RWPE1 (cell line): ENCODE results near the gene NRAP.

ENCODE experiments used
- CTCF ChIA-PET: fragments of 350-600 bp; sonication (Branson Sonifier 250); formaldehyde crosslinking; extraction: SDS; loops from one replicate; lab custom pipeline; 2021; lab: Yijun Ruan, JAX
- POLR2A ChIA-PET: fragments of 400-600 bp; formaldehyde crosslinking; extraction: SDS; loops from one replicate; lab custom pipeline; 2020; ENCODE audit warnings: antibody characterized with exemption; ENCODE audit not compliant: low non-redundant PET; lab: Yijun Ruan, JAX
- DNase-seq: peaks from one replicate; pipeline ENCODE4 v3.0.0; 2012; ENCODE audit warnings: low spot score
- H3K27ac ChIP-seq: fragments of 450-650 bp; 2 replicates; pipeline ENCODE4 v1.5.1; 2017
- TF ChIP-seq, protein P1 (sequence below): fragments of 450-650 bp; conservative IDR thresholded peaks from 2 replicates; pipeline ENCODE4 v1.5.1; 2017; ENCODE audit warnings: low read depth, mild to moderate bottlenecking

Gene NRAP

DNA sequence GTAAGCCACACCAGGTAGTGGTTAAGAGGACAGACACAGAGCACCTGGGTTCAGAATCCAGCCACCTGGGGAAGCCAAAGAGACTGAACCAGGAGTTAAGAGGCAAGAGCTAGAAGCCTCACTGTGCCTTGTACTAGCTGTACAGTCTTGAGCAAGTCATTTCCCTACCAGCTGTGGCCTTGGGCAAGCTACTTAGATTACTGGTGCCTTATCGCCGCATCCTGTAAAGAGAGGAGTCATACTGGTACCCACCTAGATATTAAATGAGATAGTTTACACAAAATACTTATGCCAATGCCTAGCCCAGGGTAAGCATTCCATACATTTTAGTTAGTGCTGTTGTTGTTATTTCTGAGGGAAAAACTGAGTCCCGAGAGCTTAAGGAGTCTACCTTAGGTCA, 63.3 kb downstream of the NRAP start:
- H3K27ac ChIP-seq = no peak overlapping the region
- TF ChIP-seq, protein P1, sequence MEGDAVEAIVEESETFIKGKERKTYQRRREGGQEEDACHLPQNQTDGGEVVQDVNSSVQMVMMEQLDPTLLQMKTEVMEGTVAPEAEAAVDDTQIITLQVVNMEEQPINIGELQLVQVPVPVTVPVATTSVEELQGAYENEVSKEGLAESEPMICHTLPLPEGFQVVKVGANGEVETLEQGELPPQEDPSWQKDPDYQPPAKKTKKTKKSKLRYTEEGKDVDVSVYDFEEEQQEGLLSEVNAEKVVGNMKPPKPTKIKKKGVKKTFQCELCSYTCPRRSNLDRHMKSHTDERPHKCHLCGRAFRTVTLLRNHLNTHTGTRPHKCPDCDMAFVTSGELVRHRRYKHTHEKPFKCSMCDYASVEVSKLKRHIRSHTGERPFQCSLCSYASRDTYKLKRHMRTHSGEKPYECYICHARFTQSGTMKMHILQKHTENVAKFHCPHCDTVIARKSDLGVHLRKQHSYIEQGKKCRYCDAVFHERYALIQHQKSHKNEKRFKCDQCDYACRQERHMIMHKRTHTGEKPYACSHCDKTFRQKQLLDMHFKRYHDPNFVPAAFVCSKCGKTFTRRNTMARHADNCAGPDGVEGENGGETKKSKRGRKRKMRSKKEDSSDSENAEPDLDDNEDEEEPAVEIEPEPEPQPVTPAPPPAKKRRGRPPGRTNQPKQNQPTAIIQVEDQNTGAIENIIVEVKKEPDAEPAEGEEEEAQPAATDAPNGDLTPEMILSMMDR = no peak
- no peak for DNase-seq
- POLR2A ChIA-PET = no interaction called here
- CTCF ChIA-PET = no interaction called here

GRCh38 chr10:113594652-113595051, 69.2 kb downstream of the NRAP start:
- ChIA-PET CTCF (interaction anchor here (0.6 to 0.7 kb wide), 2 partner anchors 276 to 752 kb away, joined by 3 read pairs; no protein-coding TSS in a partner anchor), POLR2A (no interaction called here)

DNA sequence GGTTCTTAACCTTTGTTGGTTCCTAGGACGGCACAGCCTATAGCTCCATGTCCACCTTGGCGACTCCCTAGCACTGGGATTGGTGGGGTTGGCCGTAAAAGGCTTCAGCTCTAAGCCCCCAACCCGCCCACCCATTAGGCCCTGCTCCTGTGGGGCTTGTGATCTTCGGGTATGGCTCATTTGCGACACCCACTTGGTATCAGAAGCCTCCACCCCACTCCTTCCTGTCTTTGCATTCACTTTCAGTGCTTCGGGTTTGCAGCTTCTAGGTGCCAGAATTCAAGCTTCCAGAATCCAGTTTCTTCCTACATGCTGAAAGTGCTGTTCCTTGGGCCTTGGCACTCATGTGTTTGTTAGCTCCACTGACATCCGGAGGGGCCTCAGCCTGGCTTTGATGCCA, 71.5 kb downstream of the NRAP start:
- no peak overlapping the region for H3K27ac ChIP-seq
- CTCF ChIA-PET = no interaction called here
- TF ChIP-seq, protein P1 = no peak

More at GRCh38 chr10:113594652-113595051, 69.2 kb downstream of the NRAP start:
- DNase-seq = no peak
- no peak overlapping the region for H3K27ac ChIP-seq
- TF ChIP-seq, protein P1 = no peak

GRCh38 chr10:113590581-113590980, 73.3 kb downstream of the NRAP start:
- TF ChIP-seq, protein P1 = no peak
- ChIA-PET CTCF (interaction anchor here (0.6 kb wide), 1 partner anchor 26 kb away, joined by 3 read pairs; no protein-coding TSS in a partner anchor), POLR2A (no interaction called here)
- H3K27ac ChIP-seq = no peak overlapping the region
- DNase-seq = no peak

More for the DNA sequence above, 71.5 kb downstream of the NRAP start:
- POLR2A ChIA-PET = no interaction called here
- no peak for DNase-seq

DNA sequence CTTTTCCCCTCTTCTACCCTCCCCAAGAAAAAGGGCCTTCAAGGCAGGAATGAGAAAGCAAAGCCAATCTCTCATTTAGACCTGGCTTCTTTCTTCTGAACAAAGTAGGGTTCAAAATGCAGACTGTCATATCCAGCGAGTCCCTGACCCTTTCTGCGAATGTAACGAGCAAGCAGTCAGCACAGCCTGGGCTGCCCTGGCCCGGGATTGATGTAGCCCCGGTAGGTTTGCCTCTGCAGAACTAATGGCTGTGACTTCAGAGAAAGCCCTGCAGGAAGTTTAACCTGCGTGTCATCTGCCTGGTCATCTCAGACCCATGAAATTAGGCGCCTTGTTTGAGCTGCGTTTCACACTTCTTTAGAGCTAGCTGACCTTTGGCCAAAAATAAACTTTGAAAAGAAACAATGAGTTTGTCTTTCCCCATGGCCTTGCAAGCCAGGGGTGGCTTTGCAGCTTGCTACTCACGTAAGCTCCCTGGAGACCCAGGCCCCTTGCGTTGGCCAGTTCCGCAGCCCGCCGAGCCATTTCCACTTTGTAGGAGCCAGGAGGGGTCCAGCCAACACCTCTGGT, 74.6 kb downstream of the NRAP start:
- TF ChIP-seq, protein P1 = no peak
- POLR2A ChIA-PET = no interaction called here
- H3K27ac ChIP-seq = no peak overlapping the region
- CTCF ChIA-PET = no interaction called here
- no peak for DNase-seq

- POLR2A ChIA-PET = no interaction called here
- TF ChIP-seq, protein P1 = no peak
- H3K27ac ChIP-seq = no peak overlapping the region
- CTCF ChIA-PET = interaction anchor here (0.6 kb wide), 1 partner anchor 1513 kb away, joined by 4 read pairs; no protein-coding TSS in a partner anchor
- DNase-seq = no peak
Measured at GRCh38 chr10:113585949-113586348, 77.9 kb downstream of the NRAP start.
